Cerebellar nuclear complex (tissue), 1 donor: Measurements from ENCODE around the gene TUG1.

ENCODE experiments used
- DNase-seq, 2 experiments: peaks; one replicate each; lab custom pipeline; 2025; lab: John Stamatoyannopoulos, UW

The TUG1 gene

DNA sequence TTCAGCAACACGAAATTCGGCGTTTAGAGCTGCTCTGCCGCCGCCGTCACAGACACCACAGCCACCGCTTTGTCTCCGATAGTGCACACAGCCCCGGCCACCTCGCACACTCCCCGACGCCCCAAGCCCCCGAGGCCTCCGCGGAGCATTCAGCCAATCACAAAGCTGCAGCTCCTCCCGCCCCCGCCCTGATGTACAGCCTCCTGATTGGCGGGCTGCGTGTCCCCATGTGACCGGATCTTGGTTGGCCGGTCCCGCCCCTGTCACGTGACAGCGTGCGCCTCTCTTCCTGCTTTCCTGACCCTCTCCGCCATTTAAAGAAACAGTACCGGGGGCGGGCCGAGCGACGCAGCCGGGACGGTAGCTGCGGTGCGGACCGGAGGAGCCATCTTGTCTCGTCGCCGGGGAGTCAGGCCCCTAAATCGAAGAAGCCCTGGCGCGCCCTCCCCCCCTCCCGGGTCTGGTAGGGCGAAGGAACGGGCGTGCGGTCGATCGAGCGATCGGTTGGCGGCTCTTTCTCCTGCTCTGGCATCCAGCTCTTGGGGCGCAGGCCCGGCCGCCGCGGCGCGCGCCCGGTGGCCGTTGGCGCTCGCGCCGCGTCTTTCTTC is at the start of gene TUG1:
TUG1 (plus strand) TSS at position 342 of the 608 bp plus-strand sequence.
- DNase-seq = peak; percentile 85 to 90

DNA sequence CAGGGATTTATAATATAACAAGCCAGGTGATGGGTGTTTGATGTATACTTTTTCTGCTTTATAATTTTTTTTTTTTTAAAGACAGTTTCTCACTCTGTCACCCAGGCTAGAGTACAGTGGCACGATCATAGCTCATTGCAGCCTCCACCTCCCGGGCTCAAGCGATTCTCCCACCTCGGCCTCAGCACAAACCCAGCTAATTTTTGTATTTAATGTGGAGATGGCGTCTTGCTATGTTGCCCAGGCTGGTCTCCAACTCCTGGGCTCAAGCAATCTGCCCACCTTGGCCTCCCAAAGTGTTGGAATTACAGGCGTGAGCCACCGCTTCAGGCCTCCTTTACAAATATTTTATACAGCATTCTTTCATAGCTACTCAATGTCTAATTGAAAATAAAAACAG is 49.1 kb upstream of the TUG1 start:
- no peak for DNase-seq

DNA sequence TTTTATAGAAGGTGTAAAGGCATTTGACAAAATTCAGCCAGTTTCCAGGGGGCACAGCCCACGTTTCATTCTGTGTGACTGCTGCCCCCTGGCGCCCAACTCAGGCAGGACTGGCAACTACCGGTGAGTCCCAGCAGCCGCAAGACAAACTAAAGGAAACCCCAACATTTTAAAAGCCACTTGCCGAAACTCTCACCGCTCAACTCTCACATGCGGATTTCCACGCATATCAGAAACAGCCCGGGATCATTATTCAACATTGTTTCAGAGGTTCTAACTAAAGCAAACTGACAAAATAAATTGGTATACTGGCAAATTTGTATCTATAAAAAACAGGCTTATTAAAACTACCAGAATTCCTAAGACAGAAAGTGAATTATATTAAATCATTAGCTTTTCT is 48.7 kb upstream of the TUG1 start:
- peak in 1 of 2 experiments; percentile 43 for DNase-seq

DNA sequence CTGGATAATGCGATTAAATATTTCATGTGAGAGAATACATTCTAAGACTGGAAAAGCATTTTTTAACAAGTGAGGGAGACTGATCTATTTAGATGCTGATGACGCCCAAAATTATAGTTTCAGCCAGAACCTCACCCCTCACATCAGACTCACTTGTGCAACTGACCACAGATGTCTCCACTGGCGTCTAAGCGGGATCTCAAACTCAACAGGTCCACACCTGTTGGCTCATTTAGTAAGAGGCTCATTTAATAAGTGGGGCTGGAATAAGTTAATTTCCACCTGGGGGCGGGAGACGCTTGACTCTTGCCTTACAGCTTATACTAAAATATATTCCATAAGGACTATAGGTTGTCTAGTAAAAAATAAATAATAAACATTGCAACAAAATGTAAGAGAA is 48.0 kb upstream of the TUG1 start:
- DNase-seq = no peak

DNA sequence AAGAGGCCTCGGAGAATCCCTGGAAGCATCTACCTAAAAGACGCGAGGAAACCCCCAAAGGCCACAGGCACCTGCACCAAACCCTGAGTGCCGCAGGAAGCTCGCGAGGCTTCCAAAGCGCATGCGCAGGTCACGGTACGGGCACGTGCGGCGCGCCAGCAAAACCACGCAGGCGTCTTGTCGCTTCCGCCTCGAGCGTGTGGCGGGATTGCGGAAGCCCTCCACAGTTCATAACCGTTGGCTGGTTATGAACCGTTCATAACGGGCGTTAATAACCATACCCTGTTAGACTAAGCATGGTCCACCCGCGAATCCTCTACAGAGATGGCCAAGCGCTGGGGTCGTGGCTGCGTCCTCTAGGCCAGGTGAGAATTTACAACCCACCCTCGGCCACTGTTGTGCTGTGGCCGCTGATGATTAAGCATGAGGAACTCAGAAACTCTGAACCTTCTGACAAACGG is 46.9 kb upstream of the TUG1 start:
- no peak for DNase-seq

DNA sequence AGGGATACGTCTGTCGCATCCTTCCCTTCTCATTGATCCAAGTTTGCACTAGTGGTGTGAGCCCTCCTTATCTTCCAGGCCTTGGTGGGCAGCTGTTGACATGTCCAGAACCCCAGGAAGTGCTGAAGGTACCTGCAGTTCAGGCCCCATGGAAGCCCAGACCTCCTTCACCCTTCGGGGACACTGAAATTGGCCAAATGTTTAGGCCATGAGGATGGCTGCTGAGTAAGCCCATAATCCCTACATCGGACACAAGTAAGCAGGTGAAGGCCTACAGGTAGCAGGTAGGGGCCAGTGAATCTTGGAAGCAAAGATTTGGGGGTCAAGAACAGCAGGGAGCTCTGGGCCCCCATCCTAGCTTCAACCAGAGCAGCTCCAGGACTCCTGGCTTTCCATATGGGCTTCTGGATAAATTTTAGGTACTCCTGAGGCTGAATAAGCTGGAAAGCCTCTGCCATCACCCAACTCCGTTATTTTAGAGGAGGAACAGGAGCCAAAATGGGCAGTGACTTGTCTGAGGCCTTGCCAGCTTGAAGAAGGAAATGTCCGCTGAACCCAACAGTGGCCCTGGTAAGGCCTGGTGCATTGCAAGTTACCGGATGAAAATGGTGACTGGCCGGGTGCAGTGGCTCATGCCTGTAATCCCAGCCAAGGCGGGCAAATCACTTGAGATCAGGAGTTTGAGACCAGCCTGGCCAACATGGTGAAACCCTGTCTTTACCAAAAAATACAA is 45.7 kb upstream of the TUG1 start:
- DNase-seq = no peak

DNA sequence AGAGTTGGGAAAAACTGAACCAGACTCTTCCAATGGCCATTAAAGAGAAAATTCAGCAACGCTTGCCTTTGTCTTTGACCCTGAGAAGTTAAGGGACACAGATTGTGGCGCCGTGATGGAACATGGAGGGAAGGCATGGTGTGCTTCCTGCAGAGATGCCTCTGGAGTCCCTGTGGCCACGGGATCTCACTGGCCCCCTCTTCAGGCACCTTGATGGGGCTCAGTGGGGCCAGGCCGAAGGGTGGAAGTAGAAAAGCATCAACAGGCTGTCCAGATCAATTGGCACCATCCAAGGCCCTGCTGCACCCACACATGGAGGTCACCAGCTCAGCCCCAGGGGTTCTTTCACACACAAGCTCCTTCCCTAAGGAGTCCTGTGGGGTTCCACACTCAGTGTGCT is 43.4 kb upstream of the TUG1 start:
- DNase-seq = no peak

DNA sequence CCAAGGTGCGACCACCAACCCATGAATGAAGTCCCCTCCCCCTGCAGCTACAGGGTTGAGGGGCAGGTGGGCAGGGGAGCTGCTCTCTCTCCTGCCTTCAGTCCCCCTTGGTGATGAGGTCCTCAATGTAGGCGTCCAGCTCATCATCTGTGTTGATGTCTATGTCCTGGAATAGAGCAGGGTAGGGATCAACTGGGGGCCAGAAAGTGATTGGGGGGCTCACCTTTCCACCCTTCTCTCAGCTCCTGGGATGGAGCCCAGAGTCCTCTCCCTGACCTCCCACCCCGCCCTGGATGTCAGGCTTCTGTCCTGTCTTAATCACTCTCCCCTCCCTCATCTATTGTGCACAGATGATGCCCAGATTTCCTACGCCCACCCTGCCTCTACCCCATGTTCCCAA is 42.4 kb upstream of the TUG1 start:
- no peak for DNase-seq

DNA sequence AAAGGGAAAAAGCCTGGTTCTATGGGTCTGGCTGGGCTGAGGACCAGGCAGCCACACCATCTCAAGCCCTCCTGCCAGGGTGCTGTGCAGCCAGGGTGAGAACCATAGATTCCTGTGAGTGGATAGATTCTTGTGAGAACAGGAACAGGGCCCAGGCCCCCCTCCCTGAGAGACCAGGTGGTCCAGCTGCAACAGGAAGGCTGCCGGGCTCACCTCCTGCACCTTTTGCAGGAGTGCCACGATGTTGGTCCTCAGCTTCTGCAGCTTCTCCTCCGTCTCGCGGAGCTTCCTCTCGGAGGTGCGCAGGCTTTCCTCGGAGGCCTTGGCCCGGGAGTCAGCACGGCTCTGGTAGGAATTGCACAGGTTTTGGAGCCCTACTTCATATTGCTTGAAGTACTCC is 41.3 kb upstream of the TUG1 start:
- DNase-seq = no peak

DNA sequence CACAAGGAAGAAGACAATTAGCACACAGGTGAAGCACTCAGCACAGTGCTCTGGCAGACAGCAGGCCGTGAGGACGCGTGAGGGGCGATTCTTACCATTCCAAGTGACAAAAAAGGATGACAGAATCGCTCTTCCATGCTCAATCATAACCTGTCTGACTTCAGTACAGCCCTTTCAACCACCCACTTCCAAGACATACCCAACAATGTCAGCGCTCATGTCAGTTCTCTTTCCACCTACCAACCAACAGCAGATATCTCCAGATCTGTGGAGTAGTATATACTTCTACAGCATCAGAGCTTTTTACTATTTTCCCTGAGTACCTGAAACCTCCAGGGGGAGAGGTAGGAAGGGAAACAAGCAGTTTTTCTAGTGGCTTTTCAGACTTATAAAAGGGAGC is 40.7 kb upstream of the TUG1 start:
- no peak for DNase-seq

DNA sequence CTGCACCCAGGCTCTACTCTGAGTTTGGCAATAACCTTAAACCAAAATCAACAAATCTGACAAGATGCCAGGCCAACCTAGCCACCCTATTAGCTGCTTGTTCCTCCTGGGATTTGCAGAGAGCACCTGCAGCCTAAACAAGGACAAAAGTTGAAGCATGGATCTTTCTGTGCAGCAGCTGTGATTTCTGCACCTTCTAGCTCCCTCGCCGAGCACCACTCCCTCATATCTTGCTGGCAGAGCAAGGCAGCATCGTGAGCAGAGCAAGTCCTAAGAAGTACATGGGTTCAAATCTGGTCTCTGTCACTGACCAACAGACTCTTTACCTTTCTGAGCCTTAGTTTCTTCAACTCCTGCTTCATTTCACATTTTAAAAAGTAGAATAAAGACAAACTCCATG is 38.8 kb upstream of the TUG1 start:
- no peak for DNase-seq

DNA sequence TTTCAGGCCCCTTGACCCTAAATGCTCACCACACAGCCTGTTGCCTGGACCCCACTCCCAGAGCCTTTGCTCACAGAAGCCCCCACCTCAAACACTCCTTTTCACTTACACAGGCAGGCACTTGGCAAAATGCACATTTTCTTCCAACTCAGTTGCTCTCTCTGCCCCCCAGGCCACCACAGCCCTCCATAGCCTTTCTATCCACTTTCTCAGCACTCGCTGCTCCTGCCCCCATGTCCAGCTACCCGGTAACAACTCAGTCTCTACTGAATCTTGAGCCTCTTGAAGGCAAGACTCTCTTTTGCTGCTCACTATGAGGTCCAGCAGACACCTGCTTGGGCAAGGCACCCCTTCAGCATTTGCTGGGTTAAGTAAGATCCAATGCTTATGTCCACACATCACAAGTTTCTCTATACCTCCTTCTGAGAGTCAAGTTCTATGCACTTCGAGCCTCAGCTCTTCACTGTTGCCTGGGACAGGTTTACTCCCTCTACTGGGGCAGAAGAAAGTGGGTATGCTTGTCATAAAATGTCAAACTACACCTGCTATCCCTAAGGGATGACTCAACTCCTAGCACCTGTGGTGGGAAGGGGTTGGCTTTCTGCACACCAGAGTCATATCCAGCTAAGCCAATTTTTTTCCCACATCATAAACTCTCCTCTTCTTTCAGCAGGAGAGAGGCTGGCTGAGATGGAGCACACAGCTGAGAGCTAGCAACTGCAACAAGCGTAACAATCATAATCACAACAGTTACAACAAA is 37.3 kb upstream of the TUG1 start:
- DNase-seq = no peak

DNA sequence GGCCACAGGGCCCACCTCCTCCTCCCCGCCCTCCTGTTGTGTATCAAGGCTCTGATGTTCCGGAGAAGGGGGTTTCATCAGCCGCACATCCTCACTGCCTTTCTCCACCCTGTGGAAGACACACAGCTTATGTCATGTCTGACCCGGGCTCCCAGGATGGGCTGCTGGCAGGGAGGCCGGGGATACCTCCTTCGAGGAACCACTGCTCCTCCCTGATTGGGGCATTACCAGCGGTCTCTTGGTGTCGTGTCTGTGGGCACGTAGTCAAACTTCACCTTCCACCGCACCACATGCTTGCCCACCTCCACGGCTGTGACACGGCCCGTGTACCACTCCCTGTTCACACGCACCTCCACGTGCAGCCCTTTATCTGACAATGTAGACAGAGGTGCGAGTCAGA is 36.4 kb upstream of the TUG1 start:
- no peak for DNase-seq

DNA sequence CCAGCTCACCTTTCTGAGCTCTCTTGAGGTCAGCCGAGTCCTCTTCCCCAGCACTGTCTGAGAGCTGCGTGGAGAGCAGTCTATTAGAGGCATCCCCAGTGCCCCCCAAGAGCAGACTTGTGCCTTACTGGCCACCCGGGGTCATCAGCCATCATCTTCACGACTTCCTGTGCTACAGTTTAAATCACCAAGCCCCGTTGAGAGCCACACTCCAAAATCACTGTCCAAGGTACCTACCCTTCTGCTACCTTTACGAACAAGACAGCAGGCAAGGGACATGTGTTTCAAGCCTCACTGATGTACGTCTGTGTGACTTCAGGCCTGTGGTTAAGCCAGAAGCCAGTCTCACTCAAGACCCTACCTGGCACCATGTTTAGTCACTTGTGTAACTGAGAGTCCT is 35.6 kb upstream of the TUG1 start:
- no peak for DNase-seq

DNA sequence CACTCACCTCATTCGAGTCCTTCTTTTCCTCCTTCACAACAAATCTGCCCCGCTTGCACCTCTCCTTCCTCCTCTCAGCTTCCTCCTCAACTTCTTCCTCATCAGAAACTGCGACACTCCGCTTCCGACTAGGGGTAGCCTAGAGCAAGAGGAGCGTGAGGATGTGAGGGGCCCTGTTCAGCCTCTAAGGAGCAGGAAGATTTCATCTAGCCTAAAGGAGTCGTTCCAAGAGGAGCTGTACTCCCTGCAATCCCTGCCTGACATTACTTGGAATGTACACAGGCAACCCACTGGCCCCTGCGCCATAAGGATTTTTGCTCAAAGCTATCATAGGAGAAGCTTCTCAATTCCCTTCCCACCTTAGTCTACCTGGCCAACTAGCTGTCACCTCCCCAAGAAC is 35.0 kb upstream of the TUG1 start:
- no peak for DNase-seq

DNA sequence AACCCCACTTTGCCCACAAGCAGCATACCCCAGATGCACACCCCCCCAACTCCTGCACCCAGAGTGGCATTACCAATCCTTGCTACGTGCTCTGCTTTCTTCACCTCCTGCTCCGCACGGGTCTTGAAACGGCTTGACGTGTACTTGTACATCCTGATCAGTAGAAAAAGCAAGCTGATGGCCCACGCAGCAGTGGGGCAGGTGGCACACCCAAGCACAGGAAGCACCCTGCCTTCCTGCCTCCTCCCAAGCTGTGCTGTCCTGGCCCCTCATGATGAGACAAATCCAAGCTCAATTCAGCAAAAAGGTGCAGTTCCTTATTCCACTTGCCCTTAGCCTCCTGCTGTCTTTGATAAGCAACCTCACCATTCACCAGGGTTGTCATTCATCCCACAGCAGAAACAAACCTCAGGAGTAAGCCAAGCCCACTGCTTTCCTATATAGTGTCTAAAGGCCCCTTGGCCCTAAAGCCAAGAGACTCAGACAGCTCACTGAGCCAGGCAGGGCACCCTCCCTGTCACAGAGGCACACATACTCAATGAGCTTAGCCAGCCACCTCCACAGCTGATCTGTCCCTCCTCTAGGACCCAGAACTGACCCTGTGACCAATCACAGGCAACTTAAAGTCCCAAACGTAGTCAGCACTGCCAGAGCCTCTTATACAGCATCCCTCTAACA is 28.2 kb upstream of the TUG1 start:
- no peak for DNase-seq

DNA sequence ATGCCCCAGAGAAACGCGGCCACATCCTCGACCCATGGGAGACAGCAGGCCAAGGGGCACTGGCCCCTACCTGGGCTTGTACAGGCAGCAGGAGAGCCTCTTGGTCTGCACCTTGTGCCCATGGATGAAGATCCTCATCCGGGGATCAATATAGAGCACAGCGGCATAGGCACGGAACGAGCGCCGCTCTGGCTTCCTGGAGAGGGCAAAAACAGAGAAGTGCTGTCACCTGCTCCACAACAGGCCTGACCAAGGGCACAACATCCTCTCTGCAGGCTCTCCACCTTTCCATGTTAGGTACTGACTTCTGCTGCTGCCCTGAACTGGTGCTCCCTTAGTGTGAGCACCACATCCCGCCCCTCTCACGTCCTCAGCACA is 27.7 kb upstream of the TUG1 start:
- DNase-seq = no peak

DNA sequence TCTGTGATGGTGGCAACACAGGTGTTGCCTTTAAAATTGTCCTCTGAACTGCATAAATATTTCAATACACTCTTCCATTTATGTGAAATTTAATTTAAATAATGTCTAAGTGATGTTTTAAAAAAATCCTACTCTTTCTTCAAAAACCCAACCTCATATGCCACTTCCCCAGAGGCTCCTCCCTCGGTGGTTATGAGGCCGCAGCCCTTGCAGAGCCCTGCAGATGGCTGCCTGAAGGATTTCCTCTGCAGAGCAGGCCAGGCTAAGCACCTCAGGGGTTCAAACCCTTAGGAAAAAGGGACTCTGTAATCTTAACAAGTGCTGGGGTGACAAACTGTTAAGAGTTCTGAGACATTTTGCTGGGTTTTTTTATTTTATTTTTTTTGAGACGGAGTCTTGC is 25.7 kb upstream of the TUG1 start:
- no peak for DNase-seq

DNA sequence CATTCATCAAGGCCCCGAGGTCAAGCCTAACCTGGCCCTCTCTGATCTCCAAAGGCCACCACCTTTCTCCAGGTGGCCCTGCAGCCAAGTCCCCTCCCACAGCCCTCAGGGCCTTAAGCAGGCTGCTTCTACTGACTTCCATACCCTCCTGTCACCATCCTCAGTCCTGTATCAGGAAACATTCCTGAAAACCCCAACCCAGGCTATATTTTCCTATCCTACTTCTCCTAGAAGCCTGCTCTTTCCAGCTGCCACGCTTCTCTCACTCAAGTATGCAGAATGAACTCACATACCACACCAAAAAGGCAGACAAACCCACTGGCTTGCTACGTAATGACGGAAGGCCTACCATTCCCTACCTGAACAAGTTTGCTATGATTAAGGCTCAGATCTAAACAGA is 24.1 kb upstream of the TUG1 start:
- no peak for DNase-seq

DNA sequence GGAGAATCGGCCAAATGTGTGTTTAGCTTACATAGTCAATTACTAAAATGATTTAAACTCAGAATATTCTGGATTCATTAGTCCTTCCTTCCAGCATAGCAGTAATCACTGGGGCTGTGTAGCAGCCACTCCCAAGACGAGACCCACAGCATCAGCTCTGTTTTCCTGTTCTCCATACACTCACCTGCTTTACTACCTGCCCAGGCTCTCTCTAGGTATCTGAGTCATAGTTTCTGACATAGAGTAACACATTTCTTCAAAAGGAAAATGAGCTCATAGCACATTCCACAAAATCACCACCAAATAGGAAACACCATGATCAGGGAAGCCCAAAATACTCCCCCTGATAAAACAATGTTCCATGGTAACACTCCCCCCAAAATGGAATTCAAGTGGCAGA is 23.4 kb upstream of the TUG1 start:
- DNase-seq = no peak

DNA sequence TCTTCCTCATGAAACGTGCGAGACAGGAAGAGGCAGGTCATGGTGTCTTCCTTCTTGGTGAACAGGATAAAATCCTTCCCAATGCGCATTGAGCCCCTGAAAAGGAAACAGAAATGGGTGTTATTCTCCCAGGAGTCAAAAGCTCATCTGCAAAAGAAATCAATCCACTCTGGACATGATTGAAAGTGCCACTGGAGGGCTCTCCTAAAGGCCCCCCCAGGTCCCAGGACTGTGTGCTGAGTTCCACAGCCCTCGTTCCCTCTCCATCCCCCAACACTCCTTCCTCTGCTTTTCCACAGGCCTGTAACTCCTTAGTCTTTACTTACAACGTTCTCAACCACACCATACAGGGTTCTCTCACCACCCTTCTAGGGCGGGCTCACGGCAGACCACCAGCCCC is 22.7 kb upstream of the TUG1 start:
- DNase-seq = no peak

DNA sequence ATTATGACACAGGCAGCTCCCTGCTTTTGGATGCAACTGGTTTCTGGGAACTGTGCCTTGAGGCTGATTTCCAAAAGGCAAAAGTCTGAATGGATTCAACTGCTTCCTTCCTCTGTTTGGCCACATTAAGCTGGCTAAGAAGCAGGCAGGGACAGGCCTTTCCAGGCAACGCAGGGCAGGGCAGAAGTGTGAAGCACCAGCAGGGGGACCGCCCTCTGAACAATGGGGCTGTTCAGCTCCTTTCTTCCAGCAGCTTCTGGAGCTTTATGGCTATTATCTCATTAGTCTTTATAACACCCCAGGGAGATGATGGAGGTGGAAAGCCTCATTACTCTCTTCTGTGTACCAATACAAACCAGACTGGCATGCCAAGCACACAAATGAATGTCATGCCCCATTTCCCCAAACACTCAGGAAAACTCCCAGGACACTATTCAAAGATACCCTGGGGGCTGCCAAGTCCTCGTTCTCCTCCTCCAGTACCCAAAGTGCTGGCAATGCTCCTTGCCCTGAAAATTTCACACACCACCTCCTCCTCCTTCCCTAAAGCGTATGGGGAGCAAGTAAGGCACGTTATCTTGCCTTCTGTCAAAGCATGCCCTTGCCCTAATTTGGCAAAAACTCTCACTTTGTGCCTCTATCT is 21.8 kb upstream of the TUG1 start:
- DNase-seq = no peak
